Mucosa of gallbladder (tissue), 1 donor: ENCODE measurements around the gene KEAP1. TPM values are rescaled to one million over a fixed set of nuclear protein-coding genes. Genes with fewer than 3 reads are reported as not detected.

Source experiments
- DNase-seq: peaks from one replicate; pipeline ENCODE4 v3.0.0-alpha.2; 2020; ENCODE audit warnings: low spot score
- total RNA-seq: library from RNA; stranded (reverse); gene quantifications from one replicate; pipeline ENCODE4 v1.2.1, GENCODE V29; 2021
- donor health status: DM: no; HTN: no; CAD: no.

Gene KEAP1
- total RNA-seq, 1 donor from 2014 or later = 81.7 TPM

GRCh38 chr19:10523135-10523636 is 20.0 kb upstream of the KEAP1 start:
- DNase-seq = no peak

GRCh38 chr19:10521461-10522171 is 18.5 kb upstream of the KEAP1 start:
- no peak for DNase-seq

GRCh38 chr19:10520652-10521318 is 17.6 kb upstream of the KEAP1 start:
- DNase-seq = no peak

GRCh38 chr19:10519421-10519820 is 16.3 kb upstream of the KEAP1 start:
- no peak for DNase-seq

GRCh38 chr19:10518444-10519361 is 15.5 kb upstream of the KEAP1 start:
- no peak for DNase-seq

- no peak for DNase-seq
Measured at GRCh38 chr19:10517760-10518443, 14.7 kb upstream of the KEAP1 start.

GRCh38 chr19:10517361-10517759 is 14.2 kb upstream of the KEAP1 start, which contains the start of gene S1PR5:
S1PR5 (minus strand) TSS chr19:10517447; CDS start chr19:10515011, 2,436 bp downstream.
- no peak for DNase-seq

- no peak for DNase-seq
Measured at GRCh38 chr19:10516671-10517286, 13.6 kb upstream of the KEAP1 start.

GRCh38 chr19:10516064-10516385 is 12.9 kb upstream of the KEAP1 start:
- DNase-seq = no peak

- no peak for DNase-seq
Measured at GRCh38 chr19:10514211-10515145, 11.3 kb upstream of the KEAP1 start.

GRCh38 chr19:10513223-10513622 is 10.1 kb upstream of the KEAP1 start:
- no peak for DNase-seq

- no peak for DNase-seq
Measured at GRCh38 chr19:10510301-10510802, 7.2 kb upstream of the KEAP1 start.

- DNase-seq = no peak
Measured at GRCh38 chr19:10508707-10509106, 5.6 kb upstream of the KEAP1 start.

GRCh38 chr19:10508036-10508435 is 4.9 kb upstream of the KEAP1 start:
- no peak for DNase-seq

- DNase-seq = peak; percentile 79
Measured at GRCh38 chr19:10505583-10506229, 2.5 kb upstream of the KEAP1 start.

- peak; percentile 93 for DNase-seq
Measured at GRCh38 chr19:10502524-10503001, 593 bp downstream of the KEAP1 start.

GRCh38 chr19:10501971-10502523 is 1.1 kb downstream of the KEAP1 start:
- DNase-seq = peak; percentile 90

- DNase-seq = no peak
Measured at GRCh38 chr19:10500247-10500592, 2.9 kb downstream of the KEAP1 start.
